ENCODE results near the gene TMEM121B.
A peak's percentile ranks its signal among the peaks of the same experiment; 100 is the strongest.

TMEM121B gene

GRCh38 chr22:17086788-17087497 lies 34.2 kb downstream of the TMEM121B start:
- TF ChIP-seq CTCF (conservative IDR thresholded peaks at IDR 0.05), result no peak
- H3K27ac ChIP-seq, result no peak overlapping the region

GRCh38 chr22:17086296-17086695 lies 34.9 kb downstream of the TMEM121B start:
- H3K27ac ChIP-seq, result no peak overlapping the region

GRCh38 chr22:17085277-17086181 lies 35.6 kb downstream of the TMEM121B start:
- TF ChIP-seq CTCF (conservative IDR thresholded peaks at IDR 0.05), result no peak
- H3K27ac ChIP-seq, result peak overlapping the region; percentile 81

More at GRCh38 chr22:17086296-17086695, 34.9 kb downstream of the TMEM121B start:
- TF ChIP-seq CTCF (conservative IDR thresholded peaks at IDR 0.05), result no peak

- no peak for TF ChIP-seq CTCF (conservative IDR thresholded peaks at IDR 0.05)
- peak within 1 kb of the TSS; percentile 81 for H3K27ac ChIP-seq
Measured at GRCh38 chr22:17084554-17085276, 36.4 kb downstream of the TMEM121B start, which contains the start of gene IL17RA. Gene IL17RA (plus strand): TSS chr22:17085000. CDS start chr22:17085092, 92 bp downstream.

GRCh38 chr22:17083811-17084441 lies 37.2 kb downstream of the TMEM121B start:
- peak overlapping the region; percentile 81 for H3K27ac ChIP-seq
- no peak for TF ChIP-seq CTCF (conservative IDR thresholded peaks at IDR 0.05)

GRCh38 chr22:17083255-17083654 lies 37.9 kb downstream of the TMEM121B start:
- TF ChIP-seq CTCF (conservative IDR thresholded peaks at IDR 0.05), result no peak

More at GRCh38 chr22:17083255-17083654, 37.9 kb downstream of the TMEM121B start:
- H3K27ac ChIP-seq, result no peak overlapping the region; the same call in 1 of the 2 replicates

Measured in VCaP (cell line).